Gastrocnemius medialis (tissue), 4 donors: ENCODE results near the gene TMPO.

Experiments used
- CTCF ChIP-seq, 5 experiments: fragments of 450-650 bp in 3 of 5; fragments of 200-600 bp in 2 of 5; sonication (generic) in 2 of 5; IDR thresholded peaks in 4 of 5; conservative IDR thresholded peaks in 1 of 5; 1 replicate in 4 of 5; 2 replicates in 1 of 5; pipeline ENCODE4 v1.5.1; 2016 to 2019; ENCODE audit warnings: antibody characterized with exemption in 5 of 5, mild to moderate bottlenecking in 3 of 5, moderate library complexity in 3 of 5
- POLR2A ChIP-seq, 2 donors: fragments of 450-650 bp; IDR thresholded peaks; one replicate each; pipeline ENCODE4 v1.6.1; 2017; ENCODE audit warnings: antibody characterized with exemption in 2 of 2, mild to moderate bottlenecking in 2 of 2, moderate library complexity in 2 of 2

- TF ChIP-seq CTCF (IDR thresholded peaks at IDR 0.05 in 4 of 5, conservative IDR thresholded peaks at IDR 0.05 in 1 of 5) (no peak), POLR2A (IDR thresholded peaks at IDR 0.05) (no peak)
Measured at GRCh38 chr12:98595243-98595988, 80.0 kb downstream of the TMPO start.
